Thyroid gland (tissue), 4 donors: ENCODE results near the gene FRAS1.

Experiments
- CTCF ChIP-seq, 6 experiments: fragments of 200-600 bp in 3 of 6; fragments of 450-650 bp in 3 of 6; sonication (generic) in 3 of 6; IDR thresholded peaks; one replicate each; pipeline ENCODE4 v1.5.1; 2016 to 2019; ENCODE audit warnings: antibody characterized with exemption in 6 of 6, mild to moderate bottlenecking in 2 of 6, inconsistent platforms in 1 of 6, moderate library complexity in 1 of 6
- POLR2A ChIP-seq, 2 donors: fragments of 450-650 bp; IDR thresholded peaks; one replicate each; pipeline ENCODE4 v1.6.1; 2017; ENCODE audit warnings: antibody characterized with exemption in 2 of 2, mild to moderate bottlenecking in 2 of 2, moderate library complexity in 1 of 2

- TF ChIP-seq CTCF (IDR thresholded peaks at IDR 0.05): no peak
- TF ChIP-seq POLR2A (IDR thresholded peaks at IDR 0.05): no peak
These were observed 88.5 kb downstream of the FRAS1 start for GRCh38 chr4:78145622-78146021.
